Measurements from ENCODE around the gene MCF2L.

The MCF2L gene

DNA sequence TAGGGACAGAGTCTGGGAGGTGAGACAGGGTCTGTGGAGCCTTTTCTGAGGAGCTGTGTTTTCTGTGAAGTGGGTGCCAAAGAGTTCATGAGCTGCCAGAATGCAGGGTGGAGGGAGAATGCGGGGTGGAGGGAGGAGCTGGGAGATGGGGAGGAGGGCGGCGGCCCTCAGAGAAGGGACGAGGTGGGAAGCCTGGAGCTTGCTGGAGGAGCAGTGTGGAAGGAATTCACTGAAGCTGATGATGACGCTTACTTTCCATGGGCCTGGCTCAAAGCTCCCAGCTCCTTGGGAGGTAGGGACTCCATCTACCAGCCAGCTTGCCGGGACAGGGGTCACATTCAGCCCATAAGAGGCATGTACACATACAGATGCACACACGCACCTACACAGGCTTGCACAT lies 62.5 kb downstream of the MCF2L start:
- no peak for DNase-seq (ENCODE audit: low read depth)

DNA sequence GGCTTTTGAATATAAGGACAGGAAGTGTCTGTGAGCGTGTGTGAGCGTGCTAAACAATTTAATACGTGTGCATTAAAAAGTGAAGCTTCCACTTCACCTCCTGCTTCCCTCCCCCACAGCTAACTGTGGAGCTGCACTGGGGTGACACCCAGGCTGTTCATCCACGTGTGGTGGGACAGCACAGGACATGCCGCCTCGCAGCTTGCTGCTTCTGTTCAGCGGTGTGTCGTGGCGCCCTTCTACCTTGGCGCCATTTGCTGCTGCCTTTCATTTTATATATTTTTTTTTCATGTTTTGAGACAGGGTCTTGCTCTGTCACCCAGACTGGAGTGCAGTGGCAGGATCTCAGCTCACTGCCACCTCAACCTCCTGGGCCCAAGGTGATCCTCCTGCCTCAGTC lies 63.3 kb downstream of the MCF2L start:
- DNase-seq (ENCODE audit: low read depth) = no peak

DNA sequence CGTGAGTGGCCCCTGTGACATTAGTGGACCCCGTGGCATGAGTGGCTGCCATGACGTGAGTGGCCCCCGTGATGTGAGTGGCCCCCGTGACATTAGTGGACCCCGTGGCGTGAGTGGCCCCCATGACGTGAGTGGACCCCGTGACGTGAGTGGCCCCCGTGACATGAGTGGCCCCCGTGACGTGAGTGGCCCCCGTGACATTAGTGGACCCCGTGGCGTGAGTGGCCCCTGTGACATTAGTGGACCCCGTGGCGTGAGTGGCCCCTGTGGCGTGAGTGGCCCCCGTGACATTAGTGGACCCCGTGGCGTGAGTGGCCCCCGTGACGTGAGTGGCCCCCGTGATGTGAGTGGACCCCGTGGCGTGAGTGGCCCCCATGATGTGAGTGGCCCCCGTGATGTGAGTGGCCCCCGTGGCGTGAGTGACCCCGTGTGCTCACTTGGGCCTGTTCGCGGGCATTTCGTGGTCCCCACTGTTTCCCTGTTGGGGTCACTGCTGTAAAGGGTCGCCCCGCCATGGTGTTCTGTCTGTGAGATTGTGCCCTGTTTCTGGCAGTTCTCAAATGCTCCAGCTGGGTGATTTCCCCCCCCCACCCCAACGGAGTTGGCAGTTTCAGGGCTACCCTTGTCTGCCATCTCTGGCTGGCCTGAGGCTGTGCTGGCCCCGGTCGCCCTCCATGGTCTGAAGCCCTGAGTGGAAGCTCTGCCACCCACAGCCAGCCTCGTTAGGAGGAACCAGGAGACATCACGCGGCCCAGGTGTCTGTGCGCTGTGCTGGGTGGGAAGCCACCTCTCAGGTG lies 64.2 kb downstream of the MCF2L start:
- DNase-seq (ENCODE audit: low read depth) = no peak

DNA sequence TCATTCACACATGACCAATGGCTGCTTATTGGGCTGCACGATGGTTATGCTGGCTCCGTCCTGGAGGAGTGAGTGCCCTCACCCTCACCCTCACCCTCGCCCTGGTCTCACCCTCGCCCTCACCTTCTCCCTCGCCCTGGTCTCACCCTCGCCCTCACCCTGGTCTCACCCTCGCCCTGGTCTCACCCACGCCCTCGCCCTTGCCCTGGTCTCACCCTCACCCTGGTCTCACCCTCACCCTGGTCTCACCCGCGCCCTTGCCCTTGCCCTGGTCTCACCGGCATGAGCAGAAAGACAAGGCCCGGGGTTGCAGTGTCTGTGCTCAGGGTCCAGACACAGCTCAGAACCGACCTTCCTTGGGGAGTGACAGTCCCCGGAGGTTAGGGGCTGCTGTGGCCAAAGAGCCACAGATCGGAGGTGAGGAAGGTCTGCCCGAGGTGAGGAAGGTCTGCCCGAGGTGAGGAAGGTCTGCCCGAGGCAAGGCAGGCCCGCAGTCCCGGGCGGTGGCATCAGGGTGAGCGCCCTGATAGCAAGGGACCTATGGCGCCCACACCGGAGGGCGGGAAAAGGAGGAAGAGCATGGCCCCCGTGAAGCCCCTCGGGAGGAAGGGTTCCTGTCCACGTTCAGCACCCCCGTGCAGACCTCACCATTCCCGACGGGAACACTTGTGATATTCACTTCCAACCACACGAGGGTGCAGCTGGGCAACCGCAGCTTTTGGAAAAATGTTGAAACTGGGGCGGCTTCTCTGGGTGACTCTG lies 65.6 kb downstream of the MCF2L start:
- no peak for DNase-seq (ENCODE audit: low read depth)

DNA sequence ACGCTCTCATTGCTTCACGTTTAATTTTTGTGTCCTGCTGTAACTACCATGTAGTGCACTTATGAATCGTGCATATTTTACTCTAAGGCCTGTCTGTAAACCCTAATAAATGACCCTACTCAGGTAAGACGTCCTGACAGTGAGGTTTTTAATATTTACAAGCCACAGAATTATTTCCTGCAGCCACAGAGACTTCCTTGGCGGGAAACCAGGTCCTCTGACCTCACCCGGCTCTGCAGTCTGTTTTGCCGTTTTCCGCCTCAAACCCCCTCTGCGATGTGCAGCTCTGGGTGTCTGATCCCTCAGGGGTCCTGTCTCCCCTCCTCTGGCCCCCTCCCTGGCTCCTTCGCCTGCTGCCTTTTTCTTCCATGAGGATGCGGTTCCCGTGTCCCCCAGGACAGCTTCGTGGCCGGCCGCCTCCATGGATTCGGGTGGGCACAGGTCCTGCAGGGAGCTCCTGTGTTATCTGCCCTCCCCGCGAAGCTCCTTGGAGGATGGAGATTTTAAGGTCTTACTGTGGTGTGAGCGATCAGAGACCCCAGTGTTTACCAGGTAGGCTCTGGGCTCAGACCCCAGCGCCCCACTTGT lies 66.3 kb downstream of the MCF2L start:
- DNase-seq (ENCODE audit: low read depth) = no peak

DNA sequence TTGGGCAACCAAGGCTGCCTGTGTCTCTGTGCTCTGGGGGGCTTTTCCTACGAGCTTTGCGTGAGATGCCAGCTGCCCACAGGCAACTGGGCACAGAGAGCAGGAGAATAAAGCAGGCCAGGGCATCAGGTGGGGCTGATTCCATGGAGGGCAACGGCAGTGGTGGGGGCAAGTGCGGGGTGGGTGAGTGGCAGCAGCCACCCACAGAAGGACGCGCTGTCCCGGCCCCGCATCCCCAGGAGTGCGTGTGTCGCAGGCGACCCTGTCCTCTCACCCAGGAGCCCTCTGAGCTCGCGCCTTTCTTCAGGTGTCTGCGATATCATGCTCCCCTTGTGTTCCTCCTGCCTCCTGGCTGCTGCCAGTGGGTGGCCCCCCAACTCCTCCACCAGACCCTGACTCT lies 67.4 kb downstream of the MCF2L start:
- no peak for DNase-seq (ENCODE audit: low read depth)

DNA sequence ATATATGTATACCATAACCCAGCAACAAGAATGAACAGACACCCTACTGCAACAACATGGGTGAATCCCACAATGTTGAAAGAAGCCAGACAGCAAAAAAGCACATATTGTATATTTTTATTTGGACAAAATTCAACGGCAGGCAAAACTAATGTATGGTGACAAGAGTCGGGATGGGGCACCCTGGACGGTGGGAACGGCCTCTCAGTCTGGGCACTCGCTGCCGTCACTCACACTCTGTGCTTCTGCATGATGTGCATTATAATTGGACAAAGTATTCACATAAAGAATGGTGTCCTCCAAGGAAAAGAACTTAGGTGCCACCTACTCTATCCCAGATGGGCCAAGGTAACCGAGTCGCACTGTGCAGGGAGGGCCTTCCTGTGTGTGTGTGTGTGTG lies 71.0 kb downstream of the MCF2L start:
- DNase-seq (ENCODE audit: low read depth) = no peak

DNA sequence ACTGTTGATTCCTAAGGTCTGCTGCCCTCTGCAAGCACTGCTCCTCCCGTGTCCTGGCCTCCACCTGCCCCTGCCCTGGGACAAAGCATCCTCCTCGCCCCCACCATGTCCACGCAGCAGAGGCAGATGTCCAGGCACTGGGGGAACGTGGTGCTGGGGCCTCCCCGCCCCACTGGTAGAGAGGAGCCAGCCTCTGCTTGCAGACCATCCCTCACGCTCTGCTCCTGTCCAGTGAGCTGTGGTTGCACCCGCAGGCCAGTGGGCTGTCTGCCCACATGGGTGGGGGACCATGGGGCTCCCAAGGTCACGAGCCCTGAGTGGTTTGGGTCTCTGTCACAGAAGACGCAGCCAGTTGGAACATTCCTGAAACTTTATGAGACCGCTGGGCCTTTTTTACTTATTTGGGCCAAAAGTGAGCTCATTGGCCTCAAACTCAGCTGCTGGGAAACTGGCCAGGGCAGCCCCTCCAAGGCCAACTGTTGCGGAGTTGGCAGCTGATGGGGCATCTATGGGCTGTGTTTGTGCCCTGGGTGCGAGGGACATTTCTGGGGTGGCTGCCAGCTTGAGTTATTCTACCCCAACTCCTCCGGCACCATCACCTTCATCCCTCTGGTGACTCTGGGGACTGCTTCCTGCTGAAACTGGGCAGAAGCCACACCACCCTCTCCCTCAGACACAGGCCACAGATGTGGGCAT lies 71.7 kb downstream of the MCF2L start:
- no peak for DNase-seq (ENCODE audit: low read depth)

DNA sequence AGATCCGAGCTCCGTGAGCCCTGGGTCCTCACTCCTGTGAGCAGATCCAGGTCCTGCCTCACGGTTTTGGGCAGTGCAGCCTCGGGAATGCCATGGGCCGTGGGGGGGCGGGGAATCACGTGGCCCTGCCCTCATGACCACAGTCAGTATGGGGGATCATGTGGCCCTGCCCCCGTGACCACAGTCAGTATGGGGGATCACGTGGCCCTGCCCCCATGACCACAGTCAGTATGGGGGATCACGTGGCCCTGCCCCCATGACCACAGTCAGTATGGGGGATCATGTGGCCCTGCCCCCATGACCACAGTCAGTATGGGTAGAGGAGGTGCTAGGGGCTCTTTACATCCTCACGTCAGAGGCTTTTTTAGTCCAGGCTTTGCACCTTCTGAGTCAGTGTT lies 72.3 kb downstream of the MCF2L start:
- DNase-seq (ENCODE audit: low read depth) = no peak

DNA sequence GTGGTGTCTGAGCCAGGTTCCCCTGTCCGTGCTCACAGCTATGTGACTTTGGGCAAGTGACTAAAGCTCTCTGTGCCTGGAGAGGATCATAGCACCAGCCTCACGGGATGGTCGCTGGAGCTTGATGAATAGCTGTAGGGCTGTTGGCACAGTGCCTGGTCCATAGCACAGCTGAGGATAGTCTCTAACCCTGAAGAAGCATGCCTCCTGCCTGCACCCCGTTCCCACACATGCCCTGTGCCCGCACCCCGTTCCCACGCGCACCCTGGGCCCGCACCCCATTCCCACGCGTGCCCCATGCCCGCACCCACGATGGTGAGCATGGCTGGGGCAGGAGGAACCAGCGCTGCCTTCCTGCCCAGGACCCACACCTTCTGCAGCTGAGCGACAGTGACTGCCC lies 72.9 kb downstream of the MCF2L start:
- no peak for DNase-seq (ENCODE audit: low read depth)

DNA sequence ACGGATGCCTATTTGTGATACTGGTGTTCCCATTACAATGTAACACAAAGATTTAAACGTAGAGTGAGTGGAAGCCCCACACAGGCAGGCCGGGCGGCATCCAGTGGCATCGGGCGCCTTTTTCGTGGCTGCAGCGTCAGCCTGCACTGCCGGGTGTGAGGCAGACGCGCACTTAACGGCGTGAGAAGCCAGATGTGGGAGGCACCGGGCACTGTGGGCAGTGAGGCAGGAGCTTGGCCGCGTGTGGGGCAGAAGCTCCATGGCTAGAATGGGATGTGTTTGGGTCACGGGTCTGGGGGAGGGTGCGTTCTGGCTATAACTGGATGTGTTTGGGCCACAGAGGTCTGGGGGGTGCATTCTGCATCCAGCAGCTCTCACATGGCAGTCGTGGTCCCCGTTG lies 73.4 kb downstream of the MCF2L start:
- DNase-seq (ENCODE audit: low read depth) = no peak

DNA sequence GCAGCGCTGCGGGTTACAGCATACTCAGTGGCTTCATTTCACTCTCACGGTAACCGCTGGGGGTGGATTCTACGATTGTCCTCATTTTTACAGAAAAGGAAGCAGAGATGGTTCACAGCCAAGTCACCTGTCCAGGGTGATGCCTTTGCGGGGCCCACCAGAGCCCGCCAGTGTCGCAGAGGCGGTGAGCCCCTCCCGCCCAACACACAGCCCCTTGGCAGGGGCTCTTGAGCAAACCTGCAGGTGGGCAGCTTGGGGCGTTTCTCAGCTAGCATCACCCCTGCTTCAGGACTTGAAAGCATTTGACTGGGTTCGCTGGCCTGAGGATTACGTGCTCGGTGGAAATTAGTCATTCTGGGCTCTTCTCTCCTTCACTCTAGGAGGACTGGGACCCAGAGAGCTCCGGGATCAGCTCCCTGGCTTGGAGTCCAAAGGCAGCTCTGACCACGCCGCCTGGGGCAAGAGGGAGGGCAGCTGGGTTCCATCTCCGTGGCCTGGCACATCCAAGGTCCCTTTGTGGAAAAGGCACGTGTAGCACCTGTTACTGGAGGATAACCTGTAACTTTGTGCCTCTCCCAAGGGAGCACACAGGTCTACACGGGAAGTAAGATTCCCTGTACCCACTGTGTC lies 74.1 kb downstream of the MCF2L start:
- no peak for DNase-seq (ENCODE audit: low read depth)

DNA sequence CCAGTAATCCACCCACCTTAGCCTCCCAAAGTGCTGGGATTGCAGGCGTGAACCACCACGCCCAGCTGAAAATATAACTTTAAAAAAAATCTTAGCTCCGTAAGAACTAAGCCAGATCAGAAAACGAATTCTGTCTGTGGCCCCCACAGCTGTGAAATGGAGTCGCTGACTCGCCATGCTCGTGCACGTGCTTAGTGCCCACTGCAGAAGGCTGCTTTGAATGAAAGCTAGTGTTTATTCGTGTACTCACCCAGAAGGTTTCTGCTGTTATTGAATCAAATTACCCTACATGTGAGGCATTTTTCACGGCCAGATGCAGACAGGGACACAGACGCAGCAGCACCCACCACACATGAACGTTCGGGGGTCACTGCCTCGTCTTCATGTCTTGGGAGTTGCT lies 74.9 kb downstream of the MCF2L start:
- no peak for DNase-seq (ENCODE audit: low read depth)

DNA sequence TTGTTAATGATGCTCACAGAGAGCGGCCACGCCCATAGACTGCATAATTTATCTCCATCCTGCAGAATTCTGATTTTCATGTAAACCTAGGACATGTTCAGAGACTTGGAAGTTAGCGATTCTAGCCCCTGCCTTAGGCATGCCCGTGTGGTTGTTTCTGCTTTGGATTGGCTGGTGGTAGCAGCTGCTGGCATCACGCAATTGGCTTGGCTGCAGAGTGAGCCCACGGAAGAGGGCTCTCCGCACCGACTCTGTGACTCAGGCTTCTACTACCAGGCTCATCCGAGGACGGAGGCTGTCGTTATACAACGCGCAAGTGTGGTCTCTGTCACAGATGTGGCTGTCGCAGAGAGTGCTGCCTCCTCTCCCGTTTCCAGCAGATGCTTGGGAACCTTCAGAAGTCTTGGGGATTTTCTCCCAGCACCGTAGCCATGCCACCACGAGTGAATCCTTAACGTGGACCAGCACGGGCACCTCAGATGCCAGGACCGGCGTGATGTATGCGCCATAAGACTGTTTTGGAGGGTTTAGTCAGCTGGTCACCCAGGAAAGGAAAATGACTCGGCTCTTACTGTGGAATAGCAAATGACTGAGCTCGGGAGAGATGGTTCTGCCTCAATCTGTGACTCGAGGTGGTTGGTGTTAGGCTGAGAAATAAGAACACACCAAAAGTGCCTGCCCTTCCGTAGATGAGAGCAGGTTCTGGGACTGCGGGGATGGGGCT lies 75.5 kb downstream of the MCF2L start:
- no peak for DNase-seq (ENCODE audit: low read depth)

DNA sequence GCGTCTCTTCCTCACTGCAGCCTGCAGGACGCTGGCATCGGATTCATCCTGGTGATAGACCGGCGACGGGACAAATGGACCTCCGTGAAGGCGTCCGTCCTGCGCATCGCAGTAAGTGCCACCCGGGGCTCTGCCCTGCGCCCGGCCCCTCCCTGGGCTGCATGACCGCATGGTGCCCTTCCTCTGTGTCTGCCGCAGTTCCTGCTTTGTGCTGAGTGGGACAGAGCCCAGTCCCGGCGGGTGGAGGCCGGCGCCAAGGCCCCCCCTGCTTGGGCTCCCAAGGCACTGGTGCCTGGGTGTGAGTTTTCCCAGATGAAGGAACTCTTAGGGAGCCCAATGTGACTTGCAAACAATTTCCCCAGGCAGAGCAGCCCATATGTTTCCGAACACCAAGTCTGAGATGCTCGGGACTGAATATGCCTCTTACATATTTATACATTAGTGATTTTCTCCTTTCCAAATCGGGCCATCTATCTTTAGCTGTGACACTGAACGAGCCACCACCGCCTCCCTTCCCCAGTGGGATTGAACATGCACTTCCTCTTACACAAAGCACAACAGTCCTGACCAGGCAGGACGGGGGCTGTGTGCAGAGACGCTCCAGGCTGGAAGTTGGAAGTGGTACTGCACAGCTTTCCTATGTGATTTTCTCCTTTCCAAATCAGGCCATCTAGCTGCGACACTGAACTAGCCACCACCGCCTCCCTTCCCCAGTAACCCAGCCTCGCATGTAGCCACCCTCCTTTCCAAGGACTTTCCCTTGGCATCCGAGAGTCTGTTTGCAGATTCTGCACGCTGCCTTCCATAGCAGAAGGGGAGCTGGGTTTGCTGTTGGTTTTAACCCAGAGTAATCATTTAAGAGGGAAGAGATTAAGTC lies 76.5 kb downstream of the MCF2L start:
- no peak for DNase-seq (ENCODE audit: low read depth)

DNA sequence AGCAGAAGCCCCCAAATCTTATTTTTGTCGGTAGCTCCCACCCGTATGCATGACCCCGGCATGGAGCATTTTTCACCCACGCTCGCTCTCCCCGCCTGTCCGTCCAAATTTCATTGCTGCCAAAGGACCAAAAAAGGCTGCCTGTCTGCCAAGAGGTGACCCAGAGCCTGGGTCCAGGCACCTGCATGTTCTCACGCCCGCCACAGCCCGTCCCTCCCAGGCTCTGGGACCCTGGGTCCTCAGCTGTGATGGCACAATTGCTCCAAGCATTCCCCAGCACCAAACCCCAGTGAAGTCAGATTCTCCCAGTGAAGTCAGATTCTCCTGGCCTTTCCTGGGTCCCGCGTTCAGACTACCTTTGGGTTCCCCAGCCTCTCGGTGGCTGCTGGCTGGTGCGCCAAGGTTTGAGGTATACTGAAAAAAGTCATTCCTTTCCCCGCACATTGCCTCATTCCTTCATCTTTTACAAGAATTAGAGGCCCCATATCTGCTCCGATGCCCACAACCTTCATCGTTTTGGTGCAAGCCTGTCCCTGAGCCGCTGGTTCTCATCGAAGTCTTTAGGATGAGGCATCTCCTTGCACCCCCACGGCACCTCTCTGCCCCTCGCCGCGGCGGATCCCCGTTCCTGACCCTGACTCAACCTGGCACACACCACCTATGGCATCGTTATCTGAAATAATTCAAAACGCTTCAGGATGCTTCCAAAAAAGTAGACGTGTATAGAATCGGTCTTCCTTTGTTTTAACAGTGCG lies 77.3 kb downstream of the MCF2L start:
- DNase-seq (ENCODE audit: low read depth) = no peak

DNA sequence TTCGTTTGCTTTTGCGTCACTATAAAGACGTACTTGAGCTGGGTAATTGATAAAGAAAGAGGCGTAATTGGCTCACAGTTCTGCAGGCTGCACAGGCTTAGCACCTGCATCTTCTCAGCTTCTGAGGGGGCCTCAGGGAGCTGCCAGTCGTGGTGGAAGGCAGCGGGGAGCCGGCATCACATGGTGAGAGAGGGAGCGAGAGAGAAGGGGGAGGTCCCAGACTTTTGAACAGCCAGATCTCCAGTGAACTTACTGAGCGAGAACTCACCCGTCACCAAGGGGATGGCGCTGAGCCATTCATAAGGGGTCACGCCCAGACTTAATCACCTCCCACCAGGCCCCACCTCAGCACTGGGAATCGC lies 77.8 kb downstream of the MCF2L start:
- no peak for DNase-seq (ENCODE audit: low read depth)

DNA sequence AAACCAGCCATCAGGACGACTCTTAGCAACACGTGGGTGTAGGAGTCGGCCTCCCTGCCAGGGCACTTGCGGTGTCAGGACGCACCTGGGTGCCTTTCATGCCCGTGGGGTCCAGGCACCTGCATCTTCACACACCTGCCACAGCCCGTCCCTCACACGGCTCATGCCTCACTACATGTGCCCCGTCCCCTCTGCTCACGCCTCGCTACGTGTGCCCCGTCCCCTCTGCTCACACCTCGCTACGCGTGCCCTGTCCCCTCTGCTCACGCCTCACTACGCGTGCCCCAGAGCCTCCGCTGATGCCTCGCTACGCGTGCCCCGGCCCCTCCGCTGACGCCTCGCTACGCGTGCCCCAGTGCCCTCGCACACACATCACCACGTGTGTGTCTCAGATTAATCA lies 78.6 kb downstream of the MCF2L start:
- no peak for DNase-seq (ENCODE audit: low read depth)

DNA sequence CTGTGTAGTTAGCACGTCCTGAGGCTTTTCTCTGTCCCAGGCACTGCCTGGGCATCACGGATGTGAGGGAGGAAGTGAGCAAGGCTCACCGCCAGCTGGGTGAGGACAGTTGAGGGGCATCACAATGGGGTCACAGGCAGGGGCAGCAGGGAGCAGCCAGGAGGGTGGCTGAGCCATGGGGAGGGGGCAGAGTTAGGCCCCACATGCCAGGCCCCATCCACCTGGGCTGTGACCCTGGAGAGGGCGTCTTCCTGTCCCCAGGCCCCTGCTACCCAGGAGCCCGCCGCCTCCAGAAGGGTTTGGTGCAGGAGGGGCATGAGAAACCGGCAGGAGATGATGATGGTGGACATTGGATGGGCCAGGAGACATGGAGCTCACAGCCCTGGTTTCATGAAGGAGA lies 79.8 kb downstream of the MCF2L start:
- DNase-seq (ENCODE audit: low read depth) = no peak

DNA sequence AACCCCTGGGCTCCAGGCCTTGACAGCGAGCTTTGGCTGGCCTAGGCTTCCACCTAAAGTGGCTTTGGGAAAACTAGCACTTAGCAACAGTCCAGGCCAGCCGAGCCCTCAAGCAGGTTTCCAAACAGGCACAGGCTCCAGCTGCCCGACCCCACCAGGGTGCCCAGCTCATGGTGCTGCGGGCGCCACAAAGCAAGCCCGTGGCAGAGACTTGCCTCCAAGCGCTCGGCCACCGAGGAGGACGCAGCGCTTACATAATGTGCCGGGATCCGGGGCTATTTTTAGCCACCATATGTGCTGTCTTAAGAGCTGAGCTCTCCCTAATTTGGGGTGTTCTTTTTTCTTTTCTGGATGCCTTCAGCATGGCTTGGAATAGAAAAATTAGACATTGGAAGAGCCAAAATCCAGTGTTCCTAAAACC lies 80.5 kb downstream of the MCF2L start:
- no peak for DNase-seq (ENCODE audit: low read depth)
